Posterior vena cava (tissue), 2 donors: Measurements from ENCODE around the gene SLC4A4. TPM values are rescaled to one million over a fixed set of nuclear protein-coding genes. Genes with fewer than 3 reads are reported as not detected.

Source experiments
- DNase-seq: peaks from one replicate; pipeline ENCODE4 v3.0.0-alpha.2; 2020; ENCODE audit warnings: low spot score
- intact Hi-C, 2 donors: fragments of 100-400 bp; cut with DNase I; formaldehyde crosslinking; loops; one replicate each; pipeline versions ENCODE4 v1.14.1 to v1.14.2; 2022 to 2023
- total RNA-seq, 2 donors: library from RNA; stranded (reverse); fragmentation: NEBNext Ultra II Directional; extraction: Animal tissue kit (Norgen Biotek cat#: 25700); gene quantifications; one replicate each; pipeline ENCODE4 v1.2.1, GENCODE V29; 2021
- donor health status: DM: yes; HTN: yes; CAD: no.
- donor health status: DM: yes; HTN: yes; CAD: no.

SLC4A4 gene
- total RNA-seq, 2 donors from 2014 or later: 2.0 to 3.6 TPM

- intact Hi-C loops: no loop called here
Measured at GRCh38 chr4:71355045-71355444, 16.2 kb downstream of the SLC4A4 start.

GRCh38 chr4:71355971-71356370, 17.2 kb downstream of the SLC4A4 start:
- DNase-seq: no peak
- intact Hi-C loops: no loop called here

More at GRCh38 chr4:71355045-71355444, 16.2 kb downstream of the SLC4A4 start:
- no peak for DNase-seq

GRCh38 chr4:71356924-71357663, 18.3 kb downstream of the SLC4A4 start:
- intact Hi-C loops: no loop called here
- DNase-seq: no peak

- no peak for DNase-seq
- intact Hi-C loops: no loop called here
Measured at GRCh38 chr4:71360844-71361243, 22.0 kb downstream of the SLC4A4 start.

GRCh38 chr4:71361476-71361875, 22.7 kb downstream of the SLC4A4 start:
- DNase-seq: no peak
- intact Hi-C loops: no loop called here

- intact Hi-C loops: no loop called here
- DNase-seq: no peak
Measured at GRCh38 chr4:71366766-71367165, 27.9 kb downstream of the SLC4A4 start.

GRCh38 chr4:71367546-71367945, 28.7 kb downstream of the SLC4A4 start:
- intact Hi-C loops: no loop called here
- no peak for DNase-seq

GRCh38 chr4:71368906-71369305, 30.1 kb downstream of the SLC4A4 start:
- no peak for DNase-seq
- intact Hi-C loops: no loop called here

- intact Hi-C loops: no loop called here
- no peak for DNase-seq
Measured at GRCh38 chr4:71369536-71369935, 30.7 kb downstream of the SLC4A4 start.

- no peak for DNase-seq
- intact Hi-C loops: no loop called here
Measured at GRCh38 chr4:71375494-71375893, 36.7 kb downstream of the SLC4A4 start.

GRCh38 chr4:71377561-71377960, 38.7 kb downstream of the SLC4A4 start:
- DNase-seq: no peak
- intact Hi-C loops: no loop called here

- intact Hi-C loops: no loop called here
- DNase-seq: no peak
Measured at GRCh38 chr4:71379126-71379525, 40.3 kb downstream of the SLC4A4 start.

GRCh38 chr4:71380788-71381187, 42.0 kb downstream of the SLC4A4 start:
- no peak for DNase-seq
- intact Hi-C loops: no loop called here

GRCh38 chr4:71382125-71382899, 43.5 kb downstream of the SLC4A4 start:
- intact Hi-C loops: no loop called here
- DNase-seq: no peak

GRCh38 chr4:71382900-71383560, 44.2 kb downstream of the SLC4A4 start:
- intact Hi-C loops: no loop called here
- DNase-seq: no peak

GRCh38 chr4:71383984-71384383, 45.2 kb downstream of the SLC4A4 start:
- intact Hi-C loops: no loop called here
- DNase-seq: no peak

- intact Hi-C loops: no loop called here
- no peak for DNase-seq
Measured at GRCh38 chr4:71389149-71389827, 50.5 kb downstream of the SLC4A4 start.

- intact Hi-C loops: no loop called here
- DNase-seq: no peak
Measured at GRCh38 chr4:71392109-71392508, 53.3 kb downstream of the SLC4A4 start.

GRCh38 chr4:71396382-71396781, 57.6 kb downstream of the SLC4A4 start:
- intact Hi-C loops: no loop called here
- no peak for DNase-seq

GRCh38 chr4:71400810-71401209, 62.0 kb downstream of the SLC4A4 start:
- intact Hi-C loops: no loop called here
- DNase-seq: no peak
